Hair follicular keratinocyte (primary cell): ENCODE results near the gene MAPK9. TPM values are rescaled to one million over a fixed set of nuclear protein-coding genes. Genes with fewer than 3 reads are reported as not detected.

Experiments
- total RNA-seq: library from RNA; depleted of rRNA; stranded (reverse); fragments of >200 nt; gene quantifications from 2 replicates; pipeline ENCODE4 v1.2.3, GENCODE V29; 2015

The MAPK9 gene
- total RNA-seq = 19.6 and 20.3 TPM in 2 replicates

GRCh38 chr5:180291943-180292831, at the start of gene MAPK9:
TSS of gene MAPK9 (minus strand) at chr5:180292083. CDS start at chr5:180280561, 11,522 bp downstream.

DNA sequence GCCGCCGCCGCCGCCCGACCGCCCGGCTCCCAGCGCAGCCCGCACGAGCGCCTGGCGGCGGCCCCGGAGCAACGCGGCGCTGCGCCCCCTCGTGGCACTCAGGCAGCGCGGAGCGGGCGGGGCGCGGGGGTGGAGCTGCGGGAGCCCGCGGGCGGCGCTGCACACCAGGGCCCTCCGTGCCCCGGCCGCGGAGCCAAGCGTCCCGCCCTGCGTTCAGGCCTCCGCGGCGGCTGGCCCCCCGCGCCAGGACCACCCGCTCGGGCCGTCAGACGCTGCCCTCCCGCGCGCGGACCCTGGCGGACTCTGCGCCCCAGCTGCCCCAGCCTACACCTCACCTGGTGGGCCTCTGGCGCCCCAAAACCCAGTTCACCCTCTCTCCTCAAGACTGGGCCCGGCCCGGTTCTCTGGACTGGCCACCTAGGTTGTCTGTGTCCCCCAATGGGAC, 82.7 kb downstream of the MAPK9 start, which contains the start of gene RASGEF1C:
Gene RASGEF1C (minus strand): TSS at position 75 of the 445 bp plus-strand sequence. CDS start 71,159 bp downstream, outside the sequence.

Other genes starting within 250 kb of the MAPK9 start
- gene RNF130, start 220.3 kb downstream of the MAPK9 start, total RNA-seq = 18.4 and 28.9 TPM in 2 replicates
- gene RASGEF1C, start 82.9 kb downstream of the MAPK9 start, total RNA-seq = not detected in 2 replicates
- 0.39 and 5.1 TPM in 2 replicates for gene GFPT2, start 61.3 kb upstream of the MAPK9 start, total RNA-seq
- 11.2 and 14.9 TPM in 2 replicates for gene CNOT6, start 202.3 kb upstream of the MAPK9 start, total RNA-seq